Heart right ventricle (tissue), 16 donors: Measurements from ENCODE around the gene HOXC11. TPM values are rescaled to one million over a fixed set of nuclear protein-coding genes. Genes with fewer than 3 reads are reported as not detected.

Experiments
- ATAC-seq, 8 donors: fragments of 200-7000 bp; cut with Tn5 transposase; one replicate each; pipeline ENCODE4 v1.9.1; 2020; ENCODE audit warnings: mild to moderate bottlenecking in 8 of 8, moderate library complexity in 8 of 8, moderate number of reproducible peaks in 1 of 8
- DNase-seq, 2 donors: peaks; one replicate each; pipeline ENCODE4 v3.0.0-alpha.2; 2020
- H3K27ac ChIP-seq, 10 donors: fragments of 200-600 bp; sonication (generic) in 2 of 10; one replicate each; pipeline versions ENCODE4 v1.5.0 to v1.8.0; 2020 to 2022; ENCODE audit warnings: mild to moderate bottlenecking in 3 of 10
- H3K27me3 ChIP-seq, 7 donors: fragments of 200-600 bp; one replicate each; pipeline ENCODE4 v1.8.0; 2021 to 2022; ENCODE audit warnings: mild to moderate bottlenecking in 2 of 7
- H3K36me3 ChIP-seq, 9 donors: fragments of 200-600 bp; sonication (generic) in 1 of 9; one replicate each; pipeline versions ENCODE4 v1.5.0 to v1.8.0; 2020 to 2022; ENCODE audit warnings: mild to moderate bottlenecking in 2 of 9
- H3K4me1 ChIP-seq, 9 donors: fragments of 200-600 bp; sonication (generic) in 1 of 9; one replicate each; pipeline versions ENCODE4 v1.5.0 to v1.8.0; 2020 to 2022; ENCODE audit warnings: mild to moderate bottlenecking in 4 of 9
- H3K4me3 ChIP-seq, 10 donors: fragments of 200-600 bp; sonication (generic) in 2 of 10; one replicate each; pipeline versions ENCODE4 v1.5.0 to v1.8.0; 2020 to 2022; ENCODE audit warnings: mild to moderate bottlenecking in 7 of 10, moderate library complexity in 2 of 10
- H3K9me3 ChIP-seq, 11 donors: fragments of 200-600 bp in 10 of 11; sonication (generic) in 2 of 11; one replicate each; pipeline versions ENCODE4 v1.5.0 to v1.8.0; 2013 to 2022; ENCODE audit warnings: mild to moderate bottlenecking in 2 of 11, control low read depth in 1 of 11, moderate library complexity in 1 of 11
- WGBS, 2 donors: extraction: QIAGEN DNeasy Blood & Tissue Kit; methylation state at CpG; one replicate each; pipeline ENCODE4 v1.1.7; 2013; ENCODE audit warnings: inconsistent platforms in 1 of 2; 5-methylcytosine and 5-hydroxymethylcytosine counted together
- intact Hi-C, 10 donors: fragments of 100-400 bp; cut with DNase I; formaldehyde crosslinking; loops; one replicate each; pipeline versions ENCODE4 v1.11.1 to v1.14.2; 2022
- polyA plus RNA-seq, 2 donors: library from polyadenylated mRNA; stranded (reverse); fragments of 200-250 nt; gene quantifications; one replicate each; pipeline ENCODE4 v1.2.3, GENCODE V29; 2013
- total RNA-seq, 10 donors: library from RNA; stranded (reverse); fragmentation: NEBNext Ultra II Directional in 3 of 10; extraction: Animal tissue kit (Norgen Biotek cat#: 25700) in 3 of 10; gene quantifications; one replicate each; pipeline versions ENCODE4 v1.2.1 to v1.2.4, GENCODE V29; 2021 to 2023
- TF ChIP-seq, protein P1 (sequence below), 9 donors: fragments of 200-600 bp; sonication (generic) in 2 of 9; IDR thresholded peaks; one replicate each; pipeline versions ENCODE4 v1.5.0 to v1.8.0; 2021 to 2022; ENCODE audit warnings: antibody characterized with exemption in 9 of 9, mild to moderate bottlenecking in 5 of 9, moderate library complexity in 1 of 9
- donor health status: Arrhythmogenic right ventricular cardiomyopathy.
- donor health status: ischemic (EF 13 %, LVEDD 7.1; RV severe dilation, severe dysfunction).
- donor health status: healthy with polysubstance abuse.
- donor health status: DM: no; HTN: yes; CAD: no.
- donor health status: DM: no; HTN: no; CAD: no.
- donor health status: ischemic (EF 25% LVEDD 6.9; RV normal size, moderate dysfunction).
- donor health status: ischemic (EF 25% LVEDD 5.7; RV mildly dilated, moderate dysfunction).
- donor health status: healthy.
- donor health status: DM: yes; HTN: yes; CAD: no.
- donor health status: Ischemic cardiomyopathy.
- donor health status: ischemic (EF 35%, LVEDD 5.7; RV mildly dilated, moderate dysfunction).
- donor health status: nonischemic (EF 11% LVEDD 7.7; RV severe dilation, severe dysfunction).
- donor health status: DM: yes; HTN: yes; CAD: no.
- donor health status: PGD.
- donor health status: ischemic (EF 29% LVEDD 5.4; RV normal size, mild dysfunction).
- donor health status: nonischemic (EF 23%, LVEDD 6.1; RV moderate dilation, normal function).

HOXC11 gene
- total and polyA plus RNA-seq, 12 donors, result not detected

GRCh38 chr12:54010053-54010971 lies 37.4 kb downstream of the HOXC11 start:
- Histone ChIP-seq H3K27me3 (peaks cover 42 to 98% (median 96%) of the 10 kb centered on the region in 7 donors), H3K4me3 (no peak overlapping the region)
- 9 to 17% methylated on average over 10 of the region's 10 CpGs for WGBS, 2 donors

GRCh38 chr12:54010972-54011664 lies 38.2 kb downstream of the HOXC11 start:
- DNase-seq, result no peak
- intact Hi-C loops, result loop anchor here in 1 of 10 donors (10.0 kb wide), 1 partner anchor 344 kb away; no protein-coding TSS in a partner anchor
- H3K27ac ChIP-seq, result no peak overlapping the region

More at GRCh38 chr12:54010053-54010971, 37.4 kb downstream of the HOXC11 start:
- no peaks in the 10 kb centered on the region for H3K36me3 ChIP-seq
- TF ChIP-seq, protein P1, sequence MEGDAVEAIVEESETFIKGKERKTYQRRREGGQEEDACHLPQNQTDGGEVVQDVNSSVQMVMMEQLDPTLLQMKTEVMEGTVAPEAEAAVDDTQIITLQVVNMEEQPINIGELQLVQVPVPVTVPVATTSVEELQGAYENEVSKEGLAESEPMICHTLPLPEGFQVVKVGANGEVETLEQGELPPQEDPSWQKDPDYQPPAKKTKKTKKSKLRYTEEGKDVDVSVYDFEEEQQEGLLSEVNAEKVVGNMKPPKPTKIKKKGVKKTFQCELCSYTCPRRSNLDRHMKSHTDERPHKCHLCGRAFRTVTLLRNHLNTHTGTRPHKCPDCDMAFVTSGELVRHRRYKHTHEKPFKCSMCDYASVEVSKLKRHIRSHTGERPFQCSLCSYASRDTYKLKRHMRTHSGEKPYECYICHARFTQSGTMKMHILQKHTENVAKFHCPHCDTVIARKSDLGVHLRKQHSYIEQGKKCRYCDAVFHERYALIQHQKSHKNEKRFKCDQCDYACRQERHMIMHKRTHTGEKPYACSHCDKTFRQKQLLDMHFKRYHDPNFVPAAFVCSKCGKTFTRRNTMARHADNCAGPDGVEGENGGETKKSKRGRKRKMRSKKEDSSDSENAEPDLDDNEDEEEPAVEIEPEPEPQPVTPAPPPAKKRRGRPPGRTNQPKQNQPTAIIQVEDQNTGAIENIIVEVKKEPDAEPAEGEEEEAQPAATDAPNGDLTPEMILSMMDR (IDR thresholded peaks at IDR 0.05), result no peak
- H3K9me3 ChIP-seq, result no peaks in the 10 kb centered on the region
- no peak for ATAC-seq
- no peak overlapping the region for H3K27ac ChIP-seq
- H3K4me1 ChIP-seq, result peaks cover 6 to 26% (median 17%) of the 10 kb centered on the region in 9 donors
- no peak for DNase-seq
- intact Hi-C loops, result loop anchor here in 1 of 10 donors (10.0 kb wide), 1 partner anchor 344 kb away; no protein-coding TSS in a partner anchor

GRCh38 chr12:54011665-54012532 lies 39.0 kb downstream of the HOXC11 start:
- peaks cover 4 to 19% (median 13%) of the 10 kb centered on the region in 9 donors for H3K4me1 ChIP-seq
- TF ChIP-seq, protein P1 (IDR thresholded peaks at IDR 0.05), result no peak
- DNase-seq, result no peak
- intact Hi-C loops, result loop anchor here in 1 of 10 donors (10.0 kb wide), 1 partner anchor 343 kb away; no protein-coding TSS in a partner anchor
- H3K27me3 ChIP-seq, result peaks cover 46 to 98% (median 96%) of the 10 kb centered on the region in 7 donors
- H3K36me3 ChIP-seq, result no peaks in the 10 kb centered on the region
- WGBS, 2 donors, result 13 to 19% methylated on average over 14 of the region's 14 CpGs
- ATAC-seq, result no peak
- no peaks in the 10 kb centered on the region for H3K9me3 ChIP-seq
- no peak overlapping the region for H3K27ac ChIP-seq
- no peak overlapping the region for H3K4me3 ChIP-seq

More at GRCh38 chr12:54010972-54011664, 38.2 kb downstream of the HOXC11 start:
- Histone ChIP-seq H3K27me3 (peaks cover 46 to 98% (median 96%) of the 10 kb centered on the region in 7 donors), H3K9me3 (no peaks in the 10 kb centered on the region), H3K4me1 (peaks cover 6 to 20% (median 14%) of the 10 kb centered on the region in 9 donors), H3K36me3 (no peaks in the 10 kb centered on the region), H3K4me3 (no peak overlapping the region)
- ATAC-seq, result no peak
- TF ChIP-seq, protein P1 (IDR thresholded peaks at IDR 0.05), result no peak
- WGBS, 2 donors, result 3 to 9% methylated on average over 17 of the region's 17 CpGs
